ENCODE measurements around the gene IGSF11. TPM values are rescaled to one million over a fixed set of nuclear protein-coding genes. Genes with fewer than 3 reads are reported as not detected.
A peak's percentile ranks its signal among the peaks of the same experiment; 100 is the strongest.
"Not testable (repeated sequence)": the region's sequence is repeated elsewhere in the genome, so short reads cannot be mapped to it uniquely, and the experiment has no call there.

The IGSF11 gene
- 1 to 10 TPM; 2.0 to 2.5 TPM for total RNA-seq

- H3K4me1 Mint-ChIP-seq (ENCODE audit: low read depth), result peaks cover 13% of the 10 kb centered on the region
- peak; percentile 73 for DNase-seq
- H3K27ac Mint-ChIP-seq, result peak within 1 kb of the TSS; percentile 43
- CTCF ChIA-PET, result interaction anchor here (0.6 to 7.8 kb wide), 36 partner anchors 10 to 319 kb away, joined by 3 to 373 read pairs (median 4); partner anchors contain the start of genes ARHGAP31 and B4GALT4
- POLR2A ChIA-PET, result interaction anchor here (1.1 to 1.5 kb wide), 2 partner anchors 150 to 206 kb away, joined by 3 to 7 read pairs; partner anchors contain the start of gene B4GALT4
- no peaks in the 10 kb centered on the region for H3K36me3 Mint-ChIP-seq (ENCODE audit: low read depth)
- peaks cover 47% of the 10 kb centered on the region for H3K27me3 Mint-ChIP-seq (ENCODE audit: low read depth)
- H3K4me3 Mint-ChIP-seq, result peak within 1 kb of the TSS; percentile 89
- H3K9me3 Mint-ChIP-seq (ENCODE audit: insufficient read depth), result no peaks in the 10 kb centered on the region
- ATAC-seq, result peak; percentile 97
These were observed at the start of gene IGSF11 for GRCh38 chr3:119034256-119035013. IGSF11 (minus strand) TSS chr3:119034846; CDS start chr3:119034582, 264 bp downstream.

DNA sequence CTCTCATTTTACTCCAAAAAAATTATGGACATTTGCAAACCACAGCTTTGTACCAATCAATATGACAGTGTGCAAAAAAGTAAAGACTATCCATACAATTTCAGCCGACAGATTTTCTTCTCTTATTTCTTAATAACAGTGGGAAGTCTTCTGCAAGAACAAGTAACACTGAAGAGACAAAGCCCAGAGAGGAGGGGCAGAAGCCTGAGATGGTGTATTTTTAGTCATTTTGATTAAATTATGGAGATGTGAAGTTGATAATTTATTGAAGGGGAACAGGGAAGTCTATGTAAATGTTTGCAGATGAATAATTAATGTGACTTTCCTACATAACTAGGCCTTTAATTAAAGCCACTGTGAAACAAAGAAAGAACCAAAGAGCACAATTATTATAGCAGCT, 45.7 kb upstream of the IGSF11 start:
- no peaks in the 10 kb centered on the region for H3K9me3 Mint-ChIP-seq (ENCODE audit: insufficient read depth)
- peaks cover 4% of the 10 kb centered on the region for H3K27me3 Mint-ChIP-seq (ENCODE audit: low read depth)
- CTCF ChIA-PET, result interaction anchor here (1.2 to 2.2 kb wide), 2 partner anchors 15 to 196 kb away, joined by 5 to 7 read pairs; no protein-coding TSS in a partner anchor
- ATAC-seq, result no peak
- no peak for DNase-seq
- H3K27ac Mint-ChIP-seq, result no peak overlapping the region
- no peaks in the 10 kb centered on the region for H3K36me3 Mint-ChIP-seq (ENCODE audit: low read depth)
- H3K4me1 Mint-ChIP-seq (ENCODE audit: low read depth), result no peaks in the 10 kb centered on the region
- H3K4me3 Mint-ChIP-seq, result no peak overlapping the region
- POLR2A ChIA-PET, result no interaction called here

GRCh38 chr3:119073258-119074001, 38.8 kb upstream of the IGSF11 start:
- ChIA-PET CTCF (interaction anchor here (0.7 kb wide), 1 partner anchor 39 kb away, joined by 3 read pairs; the partner anchor contains the start of gene IGSF11), POLR2A (no interaction called here)
- DNase-seq (no peak), ATAC-seq (no peak)
- no peaks in the 10 kb centered on the region for H3K36me3 Mint-ChIP-seq (ENCODE audit: low read depth)
- H3K9me3 Mint-ChIP-seq (ENCODE audit: insufficient read depth), result peaks cover 7% of the 10 kb centered on the region
- no peak overlapping the region for H3K4me3 Mint-ChIP-seq
- peaks cover 2% of the 10 kb centered on the region for H3K27me3 Mint-ChIP-seq (ENCODE audit: low read depth)
- no peaks in the 10 kb centered on the region for H3K4me1 Mint-ChIP-seq (ENCODE audit: low read depth)
- H3K27ac Mint-ChIP-seq, result no peak overlapping the region

- H3K27me3 Mint-ChIP-seq (ENCODE audit: low read depth); H3K36me3 Mint-ChIP-seq (ENCODE audit: low read depth); H3K4me3 Mint-ChIP-seq; H3K27ac Mint-ChIP-seq; H3K9me3 Mint-ChIP-seq (ENCODE audit: insufficient read depth); POLR2A ChIA-PET; H3K4me1 Mint-ChIP-seq (ENCODE audit: low read depth); DNase-seq; ATAC-seq: not testable (repeated sequence)
- CTCF ChIA-PET, result interaction anchor here (0.7 to 1.0 kb wide), 2 partner anchors 38 kb away, joined by 3 to 4 read pairs; partner anchors contain the start of gene IGSF11
These were observed 37.8 kb upstream of the IGSF11 start for GRCh38 chr3:119072451-119072850.

- no peaks in the 10 kb centered on the region for H3K36me3 Mint-ChIP-seq (ENCODE audit: low read depth)
- H3K4me3 Mint-ChIP-seq, result no peak overlapping the region
- DNase-seq, result no peak
- CTCF ChIA-PET, result no interaction called here
- no peak for ATAC-seq
- no peak overlapping the region for H3K27ac Mint-ChIP-seq
- no peaks in the 10 kb centered on the region for H3K4me1 Mint-ChIP-seq (ENCODE audit: low read depth)
- peaks cover 4% of the 10 kb centered on the region for H3K27me3 Mint-ChIP-seq (ENCODE audit: low read depth)
- H3K9me3 Mint-ChIP-seq (ENCODE audit: insufficient read depth), result peaks cover 7% of the 10 kb centered on the region
- POLR2A ChIA-PET, result no interaction called here
These were observed 35.1 kb upstream of the IGSF11 start for GRCh38 chr3:119069725-119070124.

GRCh38 chr3:119063471-119063870, 28.8 kb upstream of the IGSF11 start:
- Mint-ChIP-seq H3K27ac (no peak overlapping the region), H3K36me3 (ENCODE audit: low read depth) (no peaks in the 10 kb centered on the region), H3K4me1 (ENCODE audit: low read depth) (no peaks in the 10 kb centered on the region), H3K9me3 (ENCODE audit: insufficient read depth) (no peaks in the 10 kb centered on the region), H3K27me3 (ENCODE audit: low read depth) (peaks cover 8% of the 10 kb centered on the region), H3K4me3 (no peak overlapping the region)
- CTCF ChIA-PET, result no interaction called here
- no peak for ATAC-seq
- POLR2A ChIA-PET, result no interaction called here
- no peak for DNase-seq

- H3K36me3 Mint-ChIP-seq (ENCODE audit: low read depth), result no peaks in the 10 kb centered on the region
- H3K27me3 Mint-ChIP-seq (ENCODE audit: low read depth), result peaks cover 8% of the 10 kb centered on the region
- ChIA-PET CTCF (no interaction called here), POLR2A (no interaction called here)
- no peak overlapping the region for H3K4me3 Mint-ChIP-seq
- H3K27ac Mint-ChIP-seq, result no peak overlapping the region
- ATAC-seq, result no peak
- H3K9me3 Mint-ChIP-seq (ENCODE audit: insufficient read depth), result no peaks in the 10 kb centered on the region
- no peaks in the 10 kb centered on the region for H3K4me1 Mint-ChIP-seq (ENCODE audit: low read depth)
- DNase-seq, result no peak
These were observed 28.2 kb upstream of the IGSF11 start for GRCh38 chr3:119062892-119063291.

DNA sequence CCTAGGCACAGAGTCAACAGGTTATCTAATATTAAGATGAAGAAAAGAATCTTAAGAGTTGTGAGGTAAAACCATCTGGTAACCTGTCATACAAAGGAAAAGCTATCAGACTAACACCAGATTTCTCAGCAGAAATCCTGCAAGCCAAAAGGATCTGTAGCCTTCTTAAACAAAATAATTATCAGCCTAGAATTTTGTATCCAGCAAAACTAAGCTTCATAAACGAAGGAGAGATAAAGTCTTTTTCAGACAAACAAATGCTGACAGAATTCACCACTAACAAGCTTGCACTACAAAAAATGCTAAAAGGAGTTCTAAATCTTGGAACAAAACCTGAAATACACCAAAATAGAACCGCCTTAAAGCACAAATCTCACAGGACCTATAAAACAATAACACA, 9.9 kb upstream of the IGSF11 start:
- Mint-ChIP-seq H3K27ac (no peak overlapping the region), H3K9me3 (ENCODE audit: insufficient read depth) (peaks cover 14% of the 10 kb centered on the region), H3K27me3 (ENCODE audit: low read depth) (peaks cover 9% of the 10 kb centered on the region), H3K36me3 (ENCODE audit: low read depth) (no peaks in the 10 kb centered on the region), H3K4me1 (ENCODE audit: low read depth) (no peaks in the 10 kb centered on the region), H3K4me3 (no peak overlapping the region)
- no peak for ATAC-seq
- ChIA-PET CTCF (interaction anchor here (1.7 to 4.0 kb wide), 2 partner anchors 10 to 160 kb away, joined by 7 to 17 read pairs; partner anchors contain the start of gene IGSF11), POLR2A (no interaction called here)
- DNase-seq, result no peak

GRCh38 chr3:119042162-119042561, 7.5 kb upstream of the IGSF11 start:
- ATAC-seq, result no peak
- no peak overlapping the region for H3K27ac Mint-ChIP-seq

DNA sequence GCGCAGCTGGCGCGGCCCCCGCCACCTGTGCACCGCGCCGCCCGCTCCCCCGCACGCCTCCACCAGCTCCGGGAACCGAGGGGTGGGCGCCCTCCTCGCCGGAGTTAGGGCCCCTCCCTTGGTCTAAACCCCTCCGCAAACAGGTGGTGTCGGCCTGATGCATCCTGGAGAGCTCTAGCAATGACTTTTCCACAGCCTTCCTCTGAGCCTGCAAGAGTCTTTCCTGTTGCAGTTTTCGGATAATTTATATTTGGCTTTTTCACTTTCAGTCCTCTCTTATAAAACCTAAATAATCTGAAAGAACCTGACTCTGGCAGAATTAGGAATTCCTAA, 334 bp upstream of the IGSF11 start:
- no peak for ATAC-seq
- Mint-ChIP-seq H3K36me3 (ENCODE audit: low read depth) (no peaks in the 10 kb centered on the region), H3K4me1 (ENCODE audit: low read depth) (peaks cover 13% of the 10 kb centered on the region), H3K4me3 (peak overlapping the region; percentile 89), H3K27ac (no peak overlapping the region), H3K9me3 (ENCODE audit: insufficient read depth) (no peaks in the 10 kb centered on the region), H3K27me3 (ENCODE audit: low read depth) (peaks cover 50% of the 10 kb centered on the region)
- ChIA-PET CTCF (interaction anchor here (0.6 to 7.8 kb wide), 34 partner anchors 9 to 646 kb away, joined by 3 to 373 read pairs (median 5); partner anchors contain the start of genes ARHGAP31 and B4GALT4), POLR2A (interaction anchor here (1.1 to 1.5 kb wide), 2 partner anchors 151 to 206 kb away, joined by 3 to 7 read pairs; partner anchors contain the start of gene B4GALT4)
- DNase-seq, result no peak

More at GRCh38 chr3:119042162-119042561, 7.5 kb upstream of the IGSF11 start:
- ChIA-PET CTCF (interaction anchor here (4.0 kb wide), 1 partner anchor 158 kb away, joined by 17 read pairs; no protein-coding TSS in a partner anchor), POLR2A (interaction anchor here (0.6 kb wide), 1 partner anchor 426 kb away, joined by 4 read pairs; no protein-coding TSS in a partner anchor)
- peaks cover 18% of the 10 kb centered on the region for H3K27me3 Mint-ChIP-seq (ENCODE audit: low read depth)
- DNase-seq, result no peak
- H3K4me3 Mint-ChIP-seq, result no peak overlapping the region
- no peaks in the 10 kb centered on the region for H3K36me3 Mint-ChIP-seq (ENCODE audit: low read depth)
- H3K9me3 Mint-ChIP-seq (ENCODE audit: insufficient read depth), result peaks cover 14% of the 10 kb centered on the region
- no peaks in the 10 kb centered on the region for H3K4me1 Mint-ChIP-seq (ENCODE audit: low read depth)

DNA sequence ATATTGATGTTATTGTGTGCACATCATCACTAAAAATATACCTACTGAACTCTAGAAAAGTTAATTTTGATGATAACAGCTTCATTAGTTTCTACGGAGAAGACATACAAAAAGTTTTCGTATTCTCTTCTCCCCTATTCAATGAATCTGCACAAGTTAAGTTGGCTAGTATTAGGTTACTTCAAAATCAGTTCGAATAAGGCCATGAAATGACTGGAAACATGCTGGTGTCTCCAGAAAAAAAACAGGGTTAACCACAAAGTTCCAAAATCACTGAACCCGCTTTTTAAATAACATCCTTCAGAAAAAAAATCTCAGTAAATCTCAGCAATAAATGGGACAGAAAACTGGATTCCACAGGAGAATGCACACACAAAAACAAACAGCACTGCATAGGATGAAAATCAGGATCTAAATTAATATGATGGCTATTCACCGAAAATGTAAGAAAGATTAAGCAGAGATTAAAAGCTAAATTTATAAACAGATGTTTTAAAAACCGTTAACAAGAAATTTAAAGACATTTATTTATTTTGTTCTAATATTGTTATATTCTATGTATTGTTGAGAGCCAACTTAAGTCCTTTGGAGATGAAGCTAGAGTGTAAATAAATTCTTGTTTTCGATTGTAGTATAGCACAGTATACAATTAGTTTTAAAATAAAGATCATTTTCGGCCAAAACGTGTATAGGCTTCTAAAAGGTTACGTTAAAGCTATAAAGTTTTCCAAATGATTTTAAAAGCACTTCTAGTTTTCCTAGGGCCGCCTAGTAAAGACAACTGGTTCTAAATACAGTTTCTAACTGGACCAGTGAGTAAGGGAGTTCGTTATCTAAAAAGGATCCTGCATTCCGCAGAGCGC, 1.0 kb downstream of the IGSF11 start:
- no peak overlapping the region for H3K27ac Mint-ChIP-seq
- H3K36me3 Mint-ChIP-seq (ENCODE audit: low read depth), result no peaks in the 10 kb centered on the region
- peaks cover 50% of the 10 kb centered on the region for H3K27me3 Mint-ChIP-seq (ENCODE audit: low read depth)

More for the DNA sequence above, 1.0 kb downstream of the IGSF11 start:
- ChIA-PET CTCF (interaction anchor here (0.7 to 7.8 kb wide), 24 partner anchors 9 to 320 kb away, joined by 3 to 373 read pairs (median 5); no protein-coding TSS in a partner anchor), POLR2A (interaction anchor here (1.5 kb wide), 1 partner anchor 150 kb away, joined by 7 read pairs; no protein-coding TSS in a partner anchor)
- peak overlapping the region; percentile 89 for H3K4me3 Mint-ChIP-seq
- no peaks in the 10 kb centered on the region for H3K9me3 Mint-ChIP-seq (ENCODE audit: insufficient read depth)
- no peak for DNase-seq
- no peak for ATAC-seq
- H3K4me1 Mint-ChIP-seq (ENCODE audit: low read depth), result peaks cover 13% of the 10 kb centered on the region
